Testis (tissue), 2 donors: Measurements from ENCODE around the gene CPLX3.

ENCODE experiments used
- POLR2A ChIP-seq: fragments of 450-650 bp; IDR thresholded peaks from one replicate; pipeline ENCODE4 v1.6.1; 2017; ENCODE audit warnings: antibody characterized with exemption, mild to moderate bottlenecking, moderate library complexity
- TF ChIP-seq, protein P1 (sequence below), 3 experiments: fragments of 450-650 bp in 2 of 3; fragments of 200-600 bp in 1 of 3; sonication (generic) in 1 of 3; IDR thresholded peaks; one replicate each; pipeline ENCODE4 v1.5.1; 2016 to 2019; ENCODE audit warnings: antibody characterized with exemption in 3 of 3, mild to moderate bottlenecking in 2 of 3, moderate library complexity in 1 of 3

- TF ChIP-seq, protein P1, sequence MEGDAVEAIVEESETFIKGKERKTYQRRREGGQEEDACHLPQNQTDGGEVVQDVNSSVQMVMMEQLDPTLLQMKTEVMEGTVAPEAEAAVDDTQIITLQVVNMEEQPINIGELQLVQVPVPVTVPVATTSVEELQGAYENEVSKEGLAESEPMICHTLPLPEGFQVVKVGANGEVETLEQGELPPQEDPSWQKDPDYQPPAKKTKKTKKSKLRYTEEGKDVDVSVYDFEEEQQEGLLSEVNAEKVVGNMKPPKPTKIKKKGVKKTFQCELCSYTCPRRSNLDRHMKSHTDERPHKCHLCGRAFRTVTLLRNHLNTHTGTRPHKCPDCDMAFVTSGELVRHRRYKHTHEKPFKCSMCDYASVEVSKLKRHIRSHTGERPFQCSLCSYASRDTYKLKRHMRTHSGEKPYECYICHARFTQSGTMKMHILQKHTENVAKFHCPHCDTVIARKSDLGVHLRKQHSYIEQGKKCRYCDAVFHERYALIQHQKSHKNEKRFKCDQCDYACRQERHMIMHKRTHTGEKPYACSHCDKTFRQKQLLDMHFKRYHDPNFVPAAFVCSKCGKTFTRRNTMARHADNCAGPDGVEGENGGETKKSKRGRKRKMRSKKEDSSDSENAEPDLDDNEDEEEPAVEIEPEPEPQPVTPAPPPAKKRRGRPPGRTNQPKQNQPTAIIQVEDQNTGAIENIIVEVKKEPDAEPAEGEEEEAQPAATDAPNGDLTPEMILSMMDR (IDR thresholded peaks at IDR 0.05) = no peak
- no peak for TF ChIP-seq POLR2A
These were observed 25.0 kb upstream of the CPLX3 start for GRCh38 chr15:74801311-74801997.
